ENCODE results near the gene TPRG1. TPM values are rescaled to one million over a fixed set of nuclear protein-coding genes. Genes with fewer than 3 reads are reported as not detected.

The TPRG1 gene
- total RNA-seq, 2 donors from 2014 or later, result 1.1 to 1.8 TPM

- H3K9me3 ChIP-seq, result no peaks in the 10 kb centered on the region
- intact Hi-C loops (cut with DNase I), result no loop called here
- H3K4me3 ChIP-seq, result no peak overlapping the region
- no peak overlapping the region for H3K9ac ChIP-seq (ENCODE audit: low read depth in 2 of 2, low read length in 2 of 2)
- DNase-seq, result no peak
- H3K36me3 ChIP-seq, result no peaks in the 10 kb centered on the region
- no peaks in the 10 kb centered on the region for H3K27me3 ChIP-seq
- TF ChIP-seq CTCF (IDR thresholded peaks at IDR 0.05), result no peak
- H3K27ac ChIP-seq, result no peak overlapping the region
- H3K4me1 ChIP-seq, result peaks cover 5% of the 10 kb centered on the region
These were observed 136.2 kb downstream of the TPRG1 start for GRCh38 chr3:189307963-189308362.

GRCh38 chr3:189308608-189309007 lies 136.8 kb downstream of the TPRG1 start:
- Histone ChIP-seq H3K27me3 (no peaks in the 10 kb centered on the region), H3K36me3 (no peaks in the 10 kb centered on the region), H3K4me1 (peaks cover 5% of the 10 kb centered on the region), H3K9ac (ENCODE audit: low read depth in 2 of 2, low read length in 2 of 2) (no peak overlapping the region), H3K27ac (no peak overlapping the region), H3K9me3 (no peaks in the 10 kb centered on the region), H3K4me3 (no peak overlapping the region)
- intact Hi-C loops (cut with DNase I), result no loop called here
- DNase-seq, result no peak
- TF ChIP-seq CTCF (IDR thresholded peaks at IDR 0.05), result no peak

- Histone ChIP-seq H3K4me1 (peaks cover 5% of the 10 kb centered on the region), H3K9me3 (no peaks in the 10 kb centered on the region), H3K9ac (ENCODE audit: low read depth in 2 of 2, low read length in 2 of 2) (no peak overlapping the region), H3K27me3 (no peaks in the 10 kb centered on the region), H3K4me3 (no peak overlapping the region), H3K36me3 (no peaks in the 10 kb centered on the region), H3K27ac (no peak overlapping the region)
- intact Hi-C loops (cut with DNase I), result no loop called here
- TF ChIP-seq CTCF (IDR thresholded peaks at IDR 0.05), result no peak
- no peak for DNase-seq
These were observed 137.7 kb downstream of the TPRG1 start for GRCh38 chr3:189309400-189309975.

- no peak for DNase-seq
- Histone ChIP-seq H3K36me3 (no peaks in the 10 kb centered on the region), H3K9me3 (no peaks in the 10 kb centered on the region), H3K4me3 (no peak overlapping the region), H3K4me1 (no peaks in the 10 kb centered on the region), H3K27ac (no peak overlapping the region), H3K27me3 (no peaks in the 10 kb centered on the region), H3K9ac (ENCODE audit: low read depth in 2 of 2, low read length in 2 of 2) (no peak overlapping the region)
- intact Hi-C loops (cut with DNase I), result no loop called here
- TF ChIP-seq CTCF (IDR thresholded peaks at IDR 0.05), result no peak
These were observed 139.8 kb downstream of the TPRG1 start for GRCh38 chr3:189311521-189311920.

GRCh38 chr3:189312866-189313265 lies 141.1 kb downstream of the TPRG1 start:
- intact Hi-C loops (cut with DNase I), result no loop called here
- Histone ChIP-seq H3K4me3 (no peak overlapping the region), H3K9ac (ENCODE audit: low read depth in 2 of 2, low read length in 2 of 2) (no peak overlapping the region), H3K27ac (no peak overlapping the region), H3K27me3 (no peaks in the 10 kb centered on the region), H3K4me1 (no peaks in the 10 kb centered on the region), H3K9me3 (no peaks in the 10 kb centered on the region), H3K36me3 (no peaks in the 10 kb centered on the region)
- no peak for DNase-seq
- TF ChIP-seq CTCF (IDR thresholded peaks at IDR 0.05), result no peak
